Sigmoid colon (tissue), 7 donors: ENCODE results near the gene LRP6. TPM values are rescaled to one million over a fixed set of nuclear protein-coding genes. Genes with fewer than 3 reads are reported as not detected.

Experiments
- DNase-seq: peaks from one replicate; pipeline ENCODE4 v3.0.0-alpha.2; 2019
- H3K27ac ChIP-seq, 4 donors: fragments of 200-600 bp; sonication (generic); one replicate each; pipeline ENCODE4 v1.5.1; 2016 to 2019; ENCODE audit warnings: mild to moderate bottlenecking in 1 of 4
- H3K27me3 ChIP-seq, 3 donors: fragments of 200-600 bp; sonication (generic); one replicate each; pipeline ENCODE4 v1.5.1; 2019; ENCODE audit warnings: mild to moderate bottlenecking in 1 of 3
- H3K36me3 ChIP-seq, 4 donors: fragments of 200-600 bp; sonication (generic); one replicate each; pipeline ENCODE4 v1.5.1; 2016 to 2019
- H3K4me1 ChIP-seq, 4 donors: fragments of 200-600 bp; sonication (generic); one replicate each; pipeline ENCODE4 v1.5.1; 2017 to 2019
- H3K4me3 ChIP-seq, 4 donors: fragments of 200-600 bp; sonication (generic); one replicate each; pipeline ENCODE4 v1.5.1; 2017 to 2019; ENCODE audit warnings: mild to moderate bottlenecking in 2 of 4, moderate library complexity in 1 of 4
- H3K9me3 ChIP-seq, 4 donors: fragments of 200-600 bp in 3 of 4; sonication (generic) in 3 of 4; one replicate each; pipeline versions ENCODE4 v1.5.1 to v1.6.1; 2013 to 2019
- CTCF ChIP-seq, 4 experiments: fragments of 450-650 bp in 3 of 4; fragments of 200-600 bp in 1 of 4; IDR thresholded peaks; one replicate each; pipeline ENCODE4 v1.5.1; 2016 to 2019; ENCODE audit warnings: antibody characterized with exemption in 4 of 4, mild to moderate bottlenecking in 3 of 4, moderate library complexity in 2 of 4
- EP300 ChIP-seq, 4 donors: sonication (generic); formaldehyde crosslinking; IDR thresholded peaks; one replicate each; pipeline ENCODE4 v1.6.1; 2017; ENCODE audit warnings: antibody characterized with exemption in 4 of 4
- POLR2A ChIP-seq, 2 donors: fragments of 450-650 bp; IDR thresholded peaks; one replicate each; pipeline ENCODE4 v1.6.1; 2016; ENCODE audit warnings: antibody characterized with exemption in 2 of 2, mild to moderate bottlenecking in 2 of 2, moderate library complexity in 2 of 2
- POLR2AphosphoS5 ChIP-seq, 4 donors: sonication (generic); formaldehyde crosslinking; IDR thresholded peaks; one replicate each; pipeline ENCODE4 v1.6.1; 2017; ENCODE audit warnings: antibody characterized with exemption in 4 of 4
- WGBS, 2 donors: extraction: QIAGEN DNeasy Blood & Tissue Kit; methylation state at CpG; one replicate each; pipeline ENCODE4 v1.1.7; 2013; 5-methylcytosine and 5-hydroxymethylcytosine counted together
- intact Hi-C: fragments of 100-400 bp; cut with DNase I; formaldehyde crosslinking; loops from one replicate; pipeline ENCODE4 v1.15.1; 2023
- polyA plus RNA-seq, 3 donors: library from polyadenylated mRNA; stranded (reverse); fragments of 200-250 nt; gene quantifications; one replicate each; pipeline ENCODE4 v1.2.3, GENCODE V29; 2013
- total RNA-seq, 4 donors: library from RNA; depleted of rRNA; stranded (reverse); fragments of >200 nt; gene quantifications; one replicate each; pipeline ENCODE4 v1.1.0, GENCODE V29; 2016
- donor health status: healthy with polysubstance abuse.
- donor health status: Bipolar disorder and iron deficiency.
- donor health status: healthy.

Gene LRP6
- total and polyA plus RNA-seq, 7 donors: 1.8 to 55.1 (median 36.0) TPM

- H3K27ac ChIP-seq: no peak overlapping the region
- no peaks in the 10 kb centered on the region for H3K27me3 ChIP-seq
- no peak overlapping the region for H3K4me3 ChIP-seq
- intact Hi-C loops: no loop called here
- H3K36me3 ChIP-seq: peaks cover 0 to 75% (median 14%) of the 10 kb centered on the region in 4 donors
- peaks cover 0 to 4% (median 0%) of the 10 kb centered on the region in 4 donors for H3K4me1 ChIP-seq
- TF ChIP-seq POLR2AphosphoS5 (IDR thresholded peaks at IDR 0.05): no peak
- TF ChIP-seq EP300 (IDR thresholded peaks at IDR 0.05): no peak
- no peak for TF ChIP-seq POLR2A (IDR thresholded peaks at IDR 0.05)
- no peak for TF ChIP-seq CTCF (IDR thresholded peaks at IDR 0.05)
- 93 to 95% methylated on average over 2 of the region's 2 CpGs for WGBS, 2 donors
- DNase-seq: no peak
- H3K9me3 ChIP-seq: no peaks in the 10 kb centered on the region
These were observed 139.5 kb downstream of the LRP6 start for GRCh38 chr12:12127304-12127703.

- Histone ChIP-seq H3K36me3 (peaks cover 0 to 79% (median 14%) of the 10 kb centered on the region in 4 donors), H3K9me3 (no peaks in the 10 kb centered on the region), H3K27ac (no peak overlapping the region), H3K27me3 (no peaks in the 10 kb centered on the region), H3K4me1 (peaks cover 0 to 4% (median 0%) of the 10 kb centered on the region in 4 donors), H3K4me3 (no peak overlapping the region)
- DNase-seq: no peak
- 86 to 88% methylated on average over 4 of the region's 4 CpGs for WGBS, 2 donors
- intact Hi-C loops: no loop called here
- TF ChIP-seq POLR2A (IDR thresholded peaks at IDR 0.05): no peak
- no peak for TF ChIP-seq POLR2AphosphoS5 (IDR thresholded peaks at IDR 0.05)
- no peak for TF ChIP-seq CTCF (IDR thresholded peaks at IDR 0.05)
- no peak for TF ChIP-seq EP300 (IDR thresholded peaks at IDR 0.05)
These were observed 140.3 kb downstream of the LRP6 start for GRCh38 chr12:12126551-12126950.

- Histone ChIP-seq H3K27me3 (no peaks in the 10 kb centered on the region), H3K4me1 (no peaks in the 10 kb centered on the region), H3K27ac (peak overlapping the region in 1 of 4 donors; percentile 36), H3K36me3 (peaks cover 0 to 76% (median 19%) of the 10 kb centered on the region in 4 donors), H3K4me3 (no peak overlapping the region), H3K9me3 (no peaks in the 10 kb centered on the region)
- no peak for DNase-seq
- 85 to 92% methylated on average over 3 of the region's 3 CpGs for WGBS, 2 donors
- intact Hi-C loops: no loop called here
- TF ChIP-seq POLR2A (IDR thresholded peaks at IDR 0.05): no peak
- TF ChIP-seq CTCF (IDR thresholded peaks at IDR 0.05): no peak
- TF ChIP-seq EP300 (IDR thresholded peaks at IDR 0.05): no peak
- no peak for TF ChIP-seq POLR2AphosphoS5 (IDR thresholded peaks at IDR 0.05)
These were observed 143.7 kb downstream of the LRP6 start for GRCh38 chr12:12123036-12123604.

- intact Hi-C loops: no loop called here
- Histone ChIP-seq H3K27me3 (no peaks in the 10 kb centered on the region), H3K36me3 (peaks cover 0 to 67% (median 13%) of the 10 kb centered on the region in 4 donors), H3K4me1 (no peaks in the 10 kb centered on the region), H3K4me3 (no peak overlapping the region), H3K9me3 (no peaks in the 10 kb centered on the region), H3K27ac (no peak overlapping the region)
- DNase-seq: no peak
- WGBS, 2 donors: 85 to 89% methylated on average over 5 of the region's 5 CpGs
- TF ChIP-seq EP300 (IDR thresholded peaks at IDR 0.05) (no peak), POLR2AphosphoS5 (IDR thresholded peaks at IDR 0.05) (no peak), POLR2A (IDR thresholded peaks at IDR 0.05) (no peak), CTCF (IDR thresholded peaks at IDR 0.05) (no peak)
These were observed 145.8 kb downstream of the LRP6 start for GRCh38 chr12:12121061-12121460.

GRCh38 chr12:12116677-12117076 lies 150.2 kb downstream of the LRP6 start:
- no peak for TF ChIP-seq POLR2AphosphoS5 (IDR thresholded peaks at IDR 0.05)
- TF ChIP-seq POLR2A (IDR thresholded peaks at IDR 0.05): no peak
- TF ChIP-seq EP300 (IDR thresholded peaks at IDR 0.05): no peak
- TF ChIP-seq CTCF (IDR thresholded peaks at IDR 0.05): no peak

More at GRCh38 chr12:12116677-12117076, 150.2 kb downstream of the LRP6 start:
- no peak overlapping the region for H3K4me3 ChIP-seq
- no peaks in the 10 kb centered on the region for H3K9me3 ChIP-seq
- 16 to 76% methylated on average over 2 of the region's 2 CpGs for WGBS, 2 donors
- no peak overlapping the region for H3K27ac ChIP-seq
- intact Hi-C loops: no loop called here
- no peaks in the 10 kb centered on the region for H3K27me3 ChIP-seq
- DNase-seq: no peak
- H3K4me1 ChIP-seq: no peaks in the 10 kb centered on the region
- peaks cover 0 to 37% (median 5%) of the 10 kb centered on the region in 4 donors for H3K36me3 ChIP-seq
